ENCODE data around the gene SLC12A9.

Gene SLC12A9

DNA sequence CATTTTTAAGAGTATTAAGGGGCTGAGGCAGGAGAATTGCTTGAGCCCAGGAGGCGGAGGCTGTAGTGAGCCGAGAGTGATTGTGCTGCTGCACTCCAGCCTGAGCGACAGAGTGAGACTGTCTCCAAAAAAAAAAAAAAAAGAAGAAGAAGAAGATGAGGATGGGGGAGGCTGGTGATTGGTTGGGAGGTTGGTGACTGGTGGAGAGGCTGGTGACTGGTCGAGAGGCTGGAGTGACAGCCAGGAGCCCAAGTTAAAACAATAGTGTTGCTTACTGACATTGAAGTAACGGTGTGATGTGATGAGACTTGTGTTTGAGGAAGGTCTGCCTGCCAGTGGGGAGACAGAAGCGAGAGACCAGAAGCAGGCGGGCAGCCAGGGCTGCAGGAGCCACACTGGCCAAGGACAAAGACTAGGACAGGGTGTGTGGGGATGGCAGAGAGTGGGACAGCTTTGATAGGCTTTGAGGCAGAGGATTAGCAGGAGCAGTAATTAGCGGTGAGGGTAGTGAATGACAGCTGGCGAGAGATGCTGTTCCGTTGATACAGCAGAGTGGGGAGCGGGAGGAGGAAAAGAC lies 27.3 kb downstream of the SLC12A9 start:
- DNase-seq = no peak
- in situ Hi-C loops (cut with MboI; ENCODE audit: low pct_unique_long_range_greater_than_20kb, low sequenced_read_pairs) = no loop called here

DNA sequence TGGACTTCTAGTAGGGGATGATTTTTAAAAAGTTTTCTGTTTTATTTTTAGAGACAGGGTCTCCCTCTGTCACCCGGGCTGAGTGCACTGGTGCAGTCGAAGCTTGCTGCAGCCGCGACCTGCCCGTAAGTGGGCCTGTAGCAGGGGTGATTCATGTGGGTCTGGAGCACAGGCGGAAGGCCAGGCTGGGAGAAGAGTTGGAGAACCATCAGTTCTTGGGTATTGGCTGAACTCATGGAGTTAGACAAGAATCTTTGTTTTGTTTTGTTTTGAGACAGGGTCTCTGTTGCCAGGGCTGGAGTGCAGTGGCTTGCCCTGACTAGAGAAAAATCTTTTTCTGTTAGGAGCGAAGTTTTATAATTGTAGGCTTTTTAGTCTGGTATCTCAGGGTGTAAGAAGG lies 28.1 kb downstream of the SLC12A9 start:
- in situ Hi-C loops (cut with MboI; ENCODE audit: low pct_unique_long_range_greater_than_20kb, low sequenced_read_pairs) = no loop called here
- DNase-seq = no peak

DNA sequence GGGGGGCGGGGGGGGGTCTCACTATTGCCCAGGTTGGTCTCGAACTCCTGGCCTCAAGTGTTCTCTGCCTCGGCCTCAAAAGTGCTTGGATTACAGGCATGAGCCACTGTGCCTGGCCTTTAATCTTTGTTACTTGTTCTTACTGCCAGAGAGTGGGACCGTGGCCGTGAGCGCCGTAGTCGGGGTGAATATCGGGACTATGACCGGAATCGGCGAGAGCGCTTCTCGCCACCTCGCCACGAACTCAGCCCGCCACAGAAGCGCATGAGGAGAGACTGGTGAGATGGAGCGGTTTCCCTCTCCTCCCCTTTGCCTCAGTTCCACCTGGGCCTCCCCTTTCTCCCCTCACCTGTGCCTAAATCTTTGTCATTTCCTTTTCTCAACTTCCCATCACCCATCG lies 28.6 kb downstream of the SLC12A9 start:
- in situ Hi-C loops (cut with MboI; ENCODE audit: low pct_unique_long_range_greater_than_20kb, low sequenced_read_pairs) = no loop called here
- no peak for DNase-seq

DNA sequence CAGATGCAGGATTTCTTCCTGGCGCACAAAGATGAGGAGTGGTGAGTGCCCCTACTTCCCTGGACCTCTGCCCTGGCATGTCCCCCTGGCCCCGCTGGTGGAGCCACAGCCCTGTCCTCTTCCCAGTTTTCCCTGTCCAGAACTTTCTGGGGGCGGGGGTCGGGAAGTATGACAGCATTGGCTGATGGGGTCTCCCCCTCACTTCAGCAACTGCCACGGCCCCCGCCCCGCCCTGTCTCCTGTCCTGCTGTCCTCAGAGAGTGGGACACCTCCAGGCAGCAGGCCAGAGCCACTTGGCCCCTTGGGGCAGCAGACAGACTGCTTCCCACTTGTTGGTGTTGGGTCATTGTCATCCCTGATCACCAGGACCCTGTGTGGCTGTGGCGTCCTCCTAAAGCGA lies 29.7 kb downstream of the SLC12A9 start:
- no peak for DNase-seq
- in situ Hi-C loops (cut with MboI; ENCODE audit: low pct_unique_long_range_greater_than_20kb, low sequenced_read_pairs) = no loop called here

DNA sequence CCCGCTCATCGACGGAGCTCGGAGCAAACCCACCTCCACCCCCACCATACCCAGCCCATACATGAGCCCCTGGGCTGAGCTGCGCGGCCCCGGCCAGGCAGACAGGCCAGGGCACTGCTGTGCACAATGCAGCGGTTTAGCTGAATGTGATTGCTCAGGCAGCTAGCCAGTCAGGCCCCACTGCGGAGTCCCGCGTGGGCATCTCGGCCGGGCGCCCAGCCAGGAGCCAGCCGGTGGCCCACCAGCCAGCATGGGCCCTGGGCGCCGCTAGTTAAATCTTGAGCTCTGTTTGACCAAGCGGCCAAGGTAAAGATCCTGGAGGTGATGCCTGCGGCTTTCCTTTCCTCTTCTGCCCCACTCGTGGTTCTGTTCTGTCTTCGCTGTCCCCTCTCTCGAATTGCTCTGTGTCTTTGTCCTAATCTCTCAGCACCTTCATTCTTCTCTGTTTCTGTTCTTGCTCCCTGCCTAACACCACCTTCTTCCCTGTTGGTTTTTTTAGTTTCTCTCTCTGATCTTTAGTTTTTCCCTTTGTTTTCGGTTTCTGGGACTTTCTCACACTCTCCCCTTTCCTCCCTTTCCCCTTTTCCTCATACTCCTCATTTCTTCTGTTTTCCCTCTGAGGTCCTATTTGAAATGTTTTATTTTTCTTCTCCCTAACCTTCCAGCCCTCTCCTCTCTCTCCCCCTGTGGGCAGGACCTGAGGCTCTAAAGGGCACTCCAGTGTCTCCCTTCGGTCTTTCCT lies 30.4 kb downstream of the SLC12A9 start:
- in situ Hi-C loops (cut with MboI; ENCODE audit: low pct_unique_long_range_greater_than_20kb, low sequenced_read_pairs) = no loop called here
- DNase-seq = no peak

DNA sequence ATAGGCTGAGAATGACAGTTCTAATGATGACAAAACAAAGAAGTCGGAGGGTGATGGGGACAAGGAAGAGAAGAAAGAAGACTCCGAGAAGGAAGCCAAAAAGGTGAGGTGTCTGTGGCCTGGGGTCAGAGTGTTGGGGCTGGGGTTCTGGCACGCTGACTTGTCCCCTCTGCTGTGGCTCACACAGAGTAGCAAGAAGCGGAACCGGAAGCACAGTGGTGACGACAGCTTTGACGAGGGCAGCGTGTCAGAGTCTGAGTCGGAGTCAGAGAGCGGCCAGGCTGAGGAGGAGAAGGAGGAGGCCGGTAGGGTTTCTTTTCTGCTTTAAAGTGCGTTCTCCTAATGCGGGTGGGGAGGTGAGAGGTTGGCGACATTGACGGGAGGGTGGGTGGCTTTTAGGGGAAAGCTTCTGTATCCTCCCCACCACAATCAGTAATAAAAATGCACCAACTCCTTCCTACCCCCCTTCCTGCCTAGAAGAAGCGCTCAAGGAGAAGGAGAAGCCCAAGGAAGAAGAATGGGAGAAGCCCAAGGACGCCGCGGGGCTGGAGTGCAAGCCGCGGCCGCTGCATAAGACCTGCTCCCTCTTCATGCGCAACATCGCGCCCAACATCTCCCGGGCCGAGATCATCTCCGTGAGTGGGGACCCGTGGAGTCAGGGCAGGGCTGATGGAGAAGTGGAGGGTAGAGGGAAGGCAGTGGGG lies 32.4 kb downstream of the SLC12A9 start:
- DNase-seq = peak; percentile 72
- in situ Hi-C loops (cut with MboI; ENCODE audit: low pct_unique_long_range_greater_than_20kb, low sequenced_read_pairs) = no loop called here

DNA sequence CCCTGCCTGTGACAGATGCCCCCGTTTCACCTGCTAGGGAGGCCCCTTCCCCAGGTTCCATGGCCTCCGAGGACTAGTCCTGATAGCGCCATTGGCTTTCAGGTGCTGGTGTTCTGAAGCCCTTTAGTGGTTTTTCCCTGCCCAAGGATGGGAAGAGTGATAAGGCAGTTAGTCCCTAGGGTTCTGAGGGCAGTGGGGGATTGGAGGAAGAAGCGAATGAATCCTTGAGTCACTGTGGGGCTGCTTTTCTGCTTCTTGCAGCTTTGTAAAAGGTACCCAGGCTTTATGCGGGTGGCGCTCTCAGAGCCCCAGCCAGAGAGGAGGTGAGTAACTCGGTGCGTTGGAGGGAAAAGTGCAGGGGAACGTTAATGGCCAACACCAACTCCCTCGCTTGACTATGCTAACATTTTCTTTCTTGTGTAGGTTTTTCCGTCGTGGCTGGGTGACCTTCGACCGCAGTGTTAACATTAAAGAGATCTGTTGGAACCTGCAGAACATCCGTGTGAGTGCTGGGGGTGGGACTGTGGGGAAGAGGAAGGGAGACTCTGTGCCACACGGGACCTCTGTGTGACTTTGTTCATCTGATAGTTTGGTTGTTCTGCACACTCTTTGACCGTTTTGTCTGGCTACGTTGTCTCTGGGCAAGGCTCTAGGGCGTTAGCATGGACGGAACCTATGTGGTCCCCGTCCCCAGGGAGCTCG lies 33.1 kb downstream of the SLC12A9 start:
- in situ Hi-C loops (cut with MboI; ENCODE audit: low pct_unique_long_range_greater_than_20kb, low sequenced_read_pairs) = no loop called here
- no peak for DNase-seq

DNA sequence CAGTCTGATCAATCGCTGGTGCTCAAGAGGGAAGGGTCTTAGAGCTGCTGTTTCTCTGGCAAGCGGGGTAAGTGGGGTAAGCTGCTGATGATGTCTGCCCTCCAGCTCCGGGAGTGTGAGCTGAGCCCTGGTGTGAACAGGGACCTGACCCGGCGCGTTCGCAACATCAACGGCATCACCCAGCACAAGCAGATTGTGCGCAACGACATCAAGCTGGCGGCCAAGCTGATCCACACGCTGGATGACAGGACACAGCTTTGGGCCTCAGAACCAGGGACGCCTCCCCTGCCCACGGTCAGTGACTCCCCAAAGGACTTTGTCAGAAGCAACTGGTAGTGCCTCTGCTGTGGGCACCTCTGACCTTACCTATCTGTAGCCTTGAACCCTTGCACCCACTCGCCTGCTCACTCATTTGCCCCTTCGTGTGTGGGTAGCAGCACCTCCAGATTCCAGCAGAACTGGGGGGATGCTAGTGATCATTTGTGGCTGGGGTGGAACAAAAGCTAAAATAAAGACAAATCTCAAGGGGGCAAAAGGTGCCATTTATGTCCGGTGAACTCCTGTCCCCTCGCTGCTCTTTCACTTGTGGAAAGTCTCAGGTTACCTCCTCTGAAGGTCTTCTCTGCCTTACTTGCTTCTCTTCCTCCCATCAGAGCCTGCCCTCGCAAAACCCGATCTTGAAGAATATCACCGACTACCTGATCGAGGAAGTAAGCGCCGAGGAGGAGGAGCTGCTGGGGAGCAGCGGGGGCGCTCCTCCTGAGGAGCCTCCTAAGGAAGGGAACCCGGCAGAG lies 33.8 kb downstream of the SLC12A9 start:
- in situ Hi-C loops (cut with MboI; ENCODE audit: low pct_unique_long_range_greater_than_20kb, low sequenced_read_pairs) = no loop called here
- no peak for DNase-seq

DNA sequence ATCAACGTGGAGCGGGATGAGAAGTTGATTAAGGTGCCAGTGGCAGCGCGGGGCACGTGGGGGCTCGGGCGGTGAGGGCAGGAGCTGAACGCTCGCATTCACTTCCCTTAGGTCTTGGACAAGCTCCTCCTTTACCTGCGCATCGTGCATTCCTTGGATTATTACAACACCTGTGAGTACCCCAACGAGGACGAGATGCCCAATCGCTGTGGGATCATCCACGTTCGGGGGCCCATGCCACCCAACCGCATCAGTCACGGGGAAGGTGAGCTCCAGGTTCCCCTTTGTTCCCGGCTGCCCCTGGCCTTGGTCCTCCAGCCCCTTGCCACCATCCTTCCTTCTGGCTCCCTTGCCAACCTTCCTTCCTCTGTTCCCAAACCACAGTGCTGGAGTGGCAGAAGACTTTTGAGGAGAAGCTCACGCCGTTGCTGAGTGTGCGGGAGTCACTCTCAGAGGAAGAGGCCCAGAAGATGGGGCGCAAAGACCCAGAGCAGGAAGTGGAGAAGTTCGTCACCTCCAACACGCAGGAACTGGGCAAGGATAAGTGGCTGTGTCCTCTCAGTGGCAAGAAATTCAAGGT lies 34.5 kb downstream of the SLC12A9 start:
- in situ Hi-C loops (cut with MboI; ENCODE audit: low pct_unique_long_range_greater_than_20kb, low sequenced_read_pairs) = no loop called here

DNA sequence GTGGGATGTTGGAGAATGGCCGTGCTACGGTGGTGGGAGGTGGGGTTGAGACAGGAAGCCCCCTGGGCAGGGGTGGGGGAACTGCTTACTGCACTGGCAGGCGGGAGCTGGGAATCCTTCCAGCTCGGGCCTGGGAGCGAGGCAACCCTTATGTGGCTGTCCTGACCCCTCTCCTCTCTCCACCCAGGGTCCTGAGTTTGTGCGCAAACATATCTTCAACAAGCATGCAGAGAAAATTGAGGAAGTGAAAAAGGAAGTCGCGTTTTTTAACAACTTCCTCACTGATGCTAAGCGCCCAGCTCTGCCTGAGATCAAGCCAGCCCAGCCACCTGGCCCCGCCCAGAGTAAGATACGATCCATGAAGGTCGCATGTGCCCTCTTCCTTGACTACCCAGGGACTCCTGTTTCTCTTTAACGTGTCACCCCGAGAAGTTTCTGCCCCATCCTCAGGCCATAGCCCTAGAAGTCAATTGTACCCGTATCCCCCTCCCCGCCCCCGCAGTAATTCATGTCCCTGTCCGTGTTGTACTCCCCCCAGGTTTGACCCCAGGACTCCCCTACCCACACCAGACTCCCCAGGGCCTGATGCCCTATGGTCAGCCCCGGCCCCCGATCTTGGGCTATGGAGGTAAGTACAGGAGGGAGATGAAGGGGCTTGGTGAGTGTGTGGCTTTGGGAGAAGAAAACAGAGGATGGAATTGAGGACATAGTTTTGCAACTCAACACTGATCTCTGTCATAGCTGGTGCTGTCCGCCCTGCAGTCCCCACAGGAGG lies 35.2 kb downstream of the SLC12A9 start:
- DNase-seq = peak; percentile 94
- in situ Hi-C loops (cut with MboI; ENCODE audit: low pct_unique_long_range_greater_than_20kb, low sequenced_read_pairs) = no loop called here

More for the DNA sequence above, 34.5 kb downstream of the SLC12A9 start:
- no peak for DNase-seq

DNA sequence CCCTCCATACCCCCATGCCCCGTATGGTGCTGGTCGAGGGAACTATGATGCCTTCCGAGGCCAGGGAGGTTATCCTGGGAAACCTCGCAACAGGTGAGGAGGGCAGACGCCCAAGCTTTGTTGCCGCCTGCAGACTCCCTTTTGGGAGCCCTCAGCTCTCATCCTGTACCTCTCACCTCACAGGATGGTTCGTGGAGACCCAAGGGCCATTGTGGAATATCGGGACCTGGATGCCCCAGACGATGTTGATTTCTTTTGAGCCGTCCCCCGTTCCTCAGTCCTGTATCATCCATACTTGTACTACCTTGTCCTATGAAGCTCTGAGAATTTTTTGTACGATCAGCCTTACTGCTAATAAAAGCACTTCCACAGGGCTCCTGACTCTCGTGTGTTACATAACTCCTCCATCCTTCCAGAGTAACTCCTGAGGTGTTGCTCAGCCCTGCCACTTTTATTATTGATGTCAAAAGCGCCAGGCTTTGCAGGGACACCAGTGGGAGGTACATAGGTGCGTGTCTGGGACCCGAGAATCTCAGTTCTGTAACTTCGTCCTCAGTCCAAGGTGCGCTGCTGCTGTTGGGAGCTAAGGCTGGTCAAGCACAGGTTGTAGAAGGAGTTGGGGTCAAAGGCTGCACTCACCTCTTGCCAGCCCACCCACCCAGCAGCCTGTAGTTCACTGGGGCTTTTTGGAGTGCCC lies 35.9 kb downstream of the SLC12A9 start:
- no peak for DNase-seq
- in situ Hi-C loops (cut with MboI; ENCODE audit: low pct_unique_long_range_greater_than_20kb, low sequenced_read_pairs) = no loop called here

DNA sequence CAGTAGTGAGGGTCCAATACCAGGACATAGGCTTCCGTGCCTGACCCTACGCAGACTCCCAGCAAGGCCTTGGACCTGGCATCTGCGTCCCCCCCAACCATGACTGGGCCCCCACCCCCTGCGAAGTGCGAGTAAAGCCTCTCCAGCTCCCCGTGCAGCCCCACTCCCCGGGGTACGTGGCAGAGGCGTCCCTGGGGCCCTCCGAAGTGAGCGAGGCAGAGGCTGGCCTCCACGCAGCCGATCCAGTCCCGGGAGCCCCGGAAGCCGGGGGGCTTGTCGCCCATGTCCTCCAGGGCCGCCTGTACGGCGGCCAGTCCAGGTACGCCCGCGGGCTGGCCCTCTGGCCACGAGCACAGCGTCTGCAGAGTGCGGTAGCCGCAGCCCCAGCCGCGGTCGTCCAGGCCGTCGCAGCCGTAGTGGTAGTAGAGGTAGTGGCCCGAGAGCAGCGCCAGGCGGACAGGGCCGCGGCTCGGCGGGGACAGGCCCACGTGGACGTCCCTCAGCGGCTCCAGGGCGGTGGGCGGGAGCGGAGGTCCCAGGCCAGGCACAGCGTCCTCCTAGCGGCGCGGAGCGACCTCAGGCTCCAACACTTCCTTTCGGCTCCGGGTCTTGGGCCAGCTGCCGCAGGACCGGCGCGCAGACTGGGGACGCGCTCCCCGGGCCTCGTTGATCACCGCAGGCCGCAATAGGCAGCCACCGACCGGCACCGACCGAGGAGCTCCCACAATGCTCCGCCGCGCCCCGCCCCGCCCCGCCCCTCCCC lies 36.7 kb downstream of the SLC12A9 start, which contains the start of gene UFSP1:
TSS of gene UFSP1 (minus strand) at position 728 of the 763 bp plus-strand sequence. CDS start at position 284, 444 bp downstream.
- peak; percentile 71 for DNase-seq
- in situ Hi-C loops (cut with MboI; ENCODE audit: low pct_unique_long_range_greater_than_20kb, low sequenced_read_pairs) = no loop called here

DNA sequence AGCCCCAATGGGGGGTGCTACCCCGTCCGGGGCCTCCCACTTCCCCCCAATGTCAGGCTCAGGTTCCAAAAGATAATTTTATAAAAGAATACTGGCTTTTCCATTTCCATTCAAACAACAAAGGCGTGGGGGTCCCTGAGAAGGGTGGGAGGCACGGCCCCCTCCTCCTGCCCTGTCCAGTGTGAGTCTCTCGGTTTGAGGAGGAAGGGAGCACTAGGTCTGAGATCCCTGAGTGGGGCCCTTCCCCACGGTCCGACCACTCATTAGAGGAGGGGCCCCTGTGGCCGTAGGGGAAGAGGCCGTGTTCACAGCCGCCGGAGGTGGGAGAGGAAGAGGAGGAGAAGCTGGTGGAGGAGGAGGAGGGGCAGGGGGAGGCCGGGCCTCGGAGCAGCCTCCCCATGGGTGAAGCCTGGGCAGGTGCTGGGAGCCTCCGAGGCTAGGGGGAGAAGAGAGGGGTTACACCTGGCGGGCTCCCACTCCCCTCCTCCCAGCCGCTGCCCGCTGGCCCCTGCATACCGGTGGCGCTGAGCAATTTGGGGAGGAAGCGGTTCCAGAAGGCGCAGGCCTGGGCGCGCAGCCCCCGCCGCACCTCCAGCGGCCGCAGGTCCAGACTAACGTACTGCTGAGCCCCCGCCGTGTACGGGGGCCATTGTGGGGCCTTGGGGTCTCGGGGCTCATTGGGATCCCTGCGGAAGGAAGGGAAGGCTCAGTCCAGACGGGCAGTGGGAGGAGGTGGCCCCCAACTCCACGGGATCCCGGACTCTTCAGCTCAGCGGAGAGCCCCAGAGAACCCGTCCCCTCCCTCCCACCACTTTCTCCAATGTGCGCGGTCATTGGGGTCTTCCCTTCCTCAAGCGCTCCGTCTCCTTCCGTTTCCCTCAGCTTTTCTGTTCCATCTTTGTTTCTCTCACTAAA lies 38.4 kb downstream of the SLC12A9 start:
- DNase-seq = no peak

DNA sequence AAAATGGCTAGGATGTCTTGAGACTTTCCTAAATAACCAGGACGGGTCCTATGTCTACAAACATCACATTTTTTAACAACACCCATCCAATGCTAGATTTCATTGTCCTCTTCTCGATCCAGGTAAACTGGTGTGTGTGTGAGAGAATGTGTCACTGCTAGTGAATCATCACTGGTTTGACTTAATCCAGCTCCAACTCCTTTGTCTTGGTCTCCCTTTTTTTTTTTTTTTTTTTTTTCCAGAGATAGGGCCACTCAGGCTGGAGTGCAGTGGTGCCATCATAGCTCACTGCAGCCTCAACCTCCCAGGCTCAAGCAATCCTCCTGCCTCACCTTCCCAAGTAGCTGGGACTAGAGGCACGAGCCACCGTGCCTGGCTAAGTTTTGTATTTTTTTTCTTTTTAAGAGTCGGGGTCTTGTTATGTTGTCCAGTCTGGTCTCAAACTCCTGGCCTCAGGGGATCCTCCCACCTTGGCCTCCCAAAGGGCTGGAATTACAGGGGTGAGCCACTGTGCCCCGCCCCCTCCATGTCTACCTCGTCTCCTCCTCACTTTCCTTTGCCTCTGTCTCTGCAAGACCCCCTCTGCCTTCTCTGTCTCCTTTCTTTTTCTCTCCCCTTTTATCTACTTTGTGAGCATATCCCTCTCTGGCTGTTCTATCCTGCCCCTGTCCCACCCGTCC lies 39.2 kb downstream of the SLC12A9 start:
- in situ Hi-C loops (cut with MboI; ENCODE audit: low pct_unique_long_range_greater_than_20kb, low sequenced_read_pairs) = no loop called here
- no peak for DNase-seq

More for the DNA sequence above, 38.4 kb downstream of the SLC12A9 start:
- in situ Hi-C loops (cut with MboI; ENCODE audit: low pct_unique_long_range_greater_than_20kb, low sequenced_read_pairs) = no loop called here

Measured in KBM-7 (cell line).